HepG2 (cell line): ENCODE data around the gene ZDHHC14. TPM values are rescaled to one million over a fixed set of nuclear protein-coding genes. Genes with fewer than 3 reads are reported as not detected.

Experiments
- ATAC-seq: fragments of 200-7000 bp; cut with Tn5 transposase; 3 replicates; pipeline ENCODE4 v1.9.1; 2020; ENCODE audit warnings: mild to moderate bottlenecking, moderate library complexity
- BruUV-seq: library from RNA; stranded (reverse); fragments of 400-500 nt; replicated peaks from 2 replicates; lab custom pipeline; 2021; lab: Mats Ljungman, UMichigan
- CTCF ChIA-PET: fragments of 300-600 bp; formaldehyde crosslinking; extraction: SDS; loops from one replicate; lab custom pipeline; 2021; ENCODE audit warnings: low total read pairs, inconsistent platforms, low intra/inter-chr PET ratio; lab: Yijun Ruan, JAX
- POLR2A ChIA-PET: fragments of 350-600 bp; sonication (Branson Sonifier 250); formaldehyde crosslinking; loops from one replicate; lab custom pipeline; 2020; ENCODE audit warnings: antibody characterized with exemption, inconsistent platforms; lab: Yijun Ruan, JAX
- DNase-seq: peaks from one replicate; pipeline ENCODE4 v3.0.0-alpha.2; 2015; ENCODE audit warnings: low spot score
- FAIRE-seq: peaks from 3 replicates; lab custom pipeline; 2011; peaks lifted over from hg19 to GRCh38; lab: Jason Lieb, UNC
- H2AFZ ChIP-seq: one replicate; pipeline ENCODE4 v1.6.1; 2011; ENCODE audit warnings: low read length, inconsistent platforms
- H3K27ac ChIP-seq: fragments of 300-600 bp; 3 replicates; pipeline ENCODE4 v1.8.0; 2011; ENCODE audit warnings: mixed run types, mild to moderate bottlenecking, mixed read lengths, low read length, inconsistent platforms; ENCODE audit not compliant: insufficient read depth; ENCODE audit errors: extremely low read length
- H3K27me3 ChIP-seq, 2 experiments: fragments of 200-600 bp in 1 of 2; 2 replicates in 1 of 2; 3 replicates in 1 of 2; pipeline versions ENCODE4 v1.6.0 to v1.8.0; 2011; ENCODE audit warnings: low read length in 2 of 2, mild to moderate bottlenecking in 2 of 2, moderate library complexity in 2 of 2, inconsistent platforms in 1 of 2; ENCODE audit not compliant: insufficient read depth in 2 of 2, control insufficient read depth in 1 of 2
- H3K36me3 ChIP-seq, 2 experiments: fragments of 200-600 bp in 1 of 2; replicated peaks in 1 of 2; 2 replicates in 1 of 2; 3 replicates in 1 of 2; pipeline versions ENCODE4 v1.5.1 to v1.8.0; 2011; ENCODE audit warnings: low read length in 2 of 2, inconsistent platforms in 1 of 2; ENCODE audit not compliant: insufficient read depth in 2 of 2, control insufficient read depth in 1 of 2
- H3K4me1 ChIP-seq: 2 replicates; pipeline ENCODE4 v1.5.1; 2012; ENCODE audit warnings: low read length, inconsistent platforms; ENCODE audit not compliant: insufficient read depth
- H3K4me2 ChIP-seq: 2 replicates; pipeline ENCODE4 v1.6.0; 2011; ENCODE audit warnings: low read depth, low read length, inconsistent platforms
- H3K4me3 ChIP-seq, 3 experiments: fragments of 200-600 bp in 1 of 3; sonication (generic), shearing (Covaris generic) in 1 of 3; replicated peaks in 1 of 3; 2 replicates each; pipeline ENCODE4 v1.5.1; 2011 to 2016; ENCODE audit warnings: low read length in 3 of 3, inconsistent platforms in 2 of 3, low read depth in 2 of 3, mild to moderate bottlenecking in 2 of 3, control low read depth in 1 of 3, mixed read lengths in 1 of 3; ENCODE audit not compliant: insufficient read depth in 1 of 3
- H3K79me2 ChIP-seq: one replicate; pipeline ENCODE4 v1.6.1; 2011; ENCODE audit warnings: low read length, inconsistent platforms; ENCODE audit not compliant: insufficient read depth
- H3K9ac ChIP-seq: 2 replicates; pipeline ENCODE4 v1.6.0; 2011; ENCODE audit warnings: mild to moderate bottlenecking, low read depth, low read length, inconsistent platforms; ENCODE audit not compliant: insufficient read depth
- H3K9me3 ChIP-seq: 2 replicates; pipeline ENCODE4 v1.5.1; 2012; ENCODE audit warnings: mild to moderate bottlenecking, low read length
- H4K20me1 ChIP-seq: 2 replicates; pipeline ENCODE4 v1.6.0; 2011; ENCODE audit warnings: inconsistent platforms, mild to moderate bottlenecking, low read length, moderate library complexity; ENCODE audit not compliant: insufficient read depth
- EED ChIP-seq: sonication (generic); formaldehyde crosslinking; IDR thresholded peaks from 2 replicates; pipeline ENCODE4 v1.5.0; 2020; ENCODE audit warnings: mild to moderate bottlenecking, missing genetic modification reagents
- POGZ ChIP-seq: sonication (generic); formaldehyde crosslinking; IDR thresholded peaks from 2 replicates; pipeline ENCODE4 v1.4.0; 2020; ENCODE audit warnings: mild to moderate bottlenecking, missing genetic modification reagents
- SMARCC2 ChIP-seq: fragments of 450-650 bp; IDR thresholded peaks from 2 replicates; pipeline ENCODE4 v1.6.1; 2017; ENCODE audit warnings: antibody characterized with exemption, mild to moderate bottlenecking
- STAG1 ChIP-seq: sonication (generic); formaldehyde crosslinking; IDR thresholded peaks from 2 replicates; pipeline ENCODE4 v1.4.0; 2020; ENCODE audit warnings: missing genetic modification reagents
- YEATS2 ChIP-seq: sonication (generic); formaldehyde crosslinking; IDR thresholded peaks from 2 replicates; pipeline ENCODE4 v1.4.0; 2020; ENCODE audit warnings: missing genetic modification reagents, borderline replicate concordance
- ZNF329 ChIP-seq: sonication (generic); formaldehyde crosslinking; IDR thresholded peaks from 2 replicates; pipeline ENCODE4 v1.9.0; 2021; ENCODE audit warnings: low read depth, mild to moderate bottlenecking, missing genetic modification reagents
- ZNF501 ChIP-seq: sonication (generic); formaldehyde crosslinking; IDR thresholded peaks from 2 replicates; pipeline ENCODE4 v1.5.1; 2020; ENCODE audit warnings: mild to moderate bottlenecking, moderate library complexity, missing genetic modification reagents
- WGBS: methylation state at CpG from one replicate; pipeline ENCODE4 v1.1.6; 2017; ENCODE audit warnings: low lambda C conversion rate; 5-methylcytosine and 5-hydroxymethylcytosine counted together
- in situ Hi-C: cut with HindIII; loops from 2 replicates; pipeline ENCODE4 v1.10.0; 2017; ENCODE audit warnings: low pct_unique_long_range_greater_than_20kb; ENCODE audit not compliant: extremely low pct_ligation_motif_present
- intact Hi-C: fragments of 100-400 bp; cut with micrococcal nuclease; formaldehyde crosslinking; loops from one replicate; pipeline ENCODE4 v1.10.0; 2022; ENCODE audit not compliant: unreplicated experiment
- polyA plus RNA-seq, 8 experiments: library from polyadenylated mRNA; depleted of rRNA in 3 of 8; stranded (reverse) in 7 of 8; unstranded in 1 of 8; fragments of >200 nt; fragmentation: Illumina TruSeq in 4 of 8; extraction: Trizol in 4 of 8; gene quantifications; 2 replicates each; pipeline versions ENCODE4 v1.2.1 to v1.2.3, GENCODE V29; 2011 to 2016; ENCODE audit warnings: low read depth in 4 of 8, missing spikeins in 1 of 8, mixed read lengths in 1 of 8; ENCODE audit not compliant: insufficient read depth in 1 of 8
- total RNA-seq, 5 experiments: library from RNA; depleted of rRNA; stranded (reverse); fragments of >200 nt; fragmentation: Illumina TruSeq; extraction: Trizol; gene quantifications; 2 replicates each; pipeline ENCODE4 v1.2.3, GENCODE V29; 2016; ENCODE audit warnings: low read depth in 1 of 5

The ZDHHC14 gene
- total and polyA plus RNA-seq, 2 of the 13 experiments (the other 11 are each of a cell fraction or from before 2014, with no cell fraction given): 3.7 to 9.5 TPM

GRCh38 chr6:157602521-157603295 lies 221.7 kb downstream of the ZDHHC14 start (continued):
- TF ChIP-seq ZNF501 (CRISPR knock-in tag) (no peak), EED (CRISPR knock-in tag) (no peak), STAG1 (CRISPR knock-in tag) (no peak), POGZ (CRISPR knock-in tag) (no peak), SMARCC2 (no peak)
- TF ChIP-seq, all 625 proteins: peak for 0

GRCh38 chr6:157603314-157603940 lies 222.4 kb downstream of the ZDHHC14 start:
- in situ Hi-C loops: no loop called here
- no peaks in the 10 kb centered on the region for H3K9me3 ChIP-seq
- H3K4me1 ChIP-seq: peaks cover 12% of the 10 kb centered on the region; the same call in 1 of the 2 replicates
- H4K20me1 ChIP-seq: no peaks in the 10 kb centered on the region
- intact Hi-C loops: no loop called here
- H3K27me3 ChIP-seq: no peaks in the 10 kb centered on the region
- no TSS peak for BruUV-seq
- no peak for ATAC-seq
- no peak overlapping the region for H3K4me3 ChIP-seq
- H3K79me2 ChIP-seq: no peaks in the 10 kb centered on the region
- H3K27ac ChIP-seq: no peak overlapping the region
- ChIA-PET CTCF (no interaction called here), POLR2A (no interaction called here)
- DNase-seq: no peak
- TF ChIP-seq YEATS2 (CRISPR knock-in tag) (no peak), ZNF329 (CRISPR knock-in tag) (no peak)
- 93% methylated on average over 13 of the region's 13 CpGs for WGBS
- no peak overlapping the region for H3K4me2 ChIP-seq
- no peak for FAIRE-seq
- H3K9ac ChIP-seq: no peak overlapping the region
- peaks cover 3 to 4% of the 10 kb centered on the region in 2 experiments; a peak in 2 of 5 replicates for H3K36me3 ChIP-seq
- H2AFZ ChIP-seq: no peak overlapping the region
